GM19467 (cell line): ENCODE measurements around the gene GSTM2.

ENCODE experiments used
- ATAC-seq: cut with Tn5 transposase; IDR thresholded peaks from one replicate; pipeline ENCODE4 v1.9.1; 2021; ENCODE audit warnings: mild to moderate bottlenecking, moderate library complexity; ENCODE audit not compliant: unreplicated experiment

GSTM2 gene

GRCh38 chr1:109667452-109668122, at the start of gene GSTM2:
GSTM2 (plus strand) TSS chr1:109668057; CDS start chr1:109668116, 59 bp downstream.
- peak; percentile 88 for ATAC-seq

- no peak for ATAC-seq
Observed at GRCh38 chr1:109618661-109619575, 48.9 kb upstream of the GSTM2 start.

GRCh38 chr1:109619576-109620400, 48.1 kb upstream of the GSTM2 start, which contains the start of the genes AMPD2 and GNAT2:
AMPD2 (plus strand) TSS chr1:109619837; CDS start chr1:109621176, 1,339 bp downstream.
GNAT2 (minus strand) TSS chr1:109619616; CDS start chr1:109612870, 6,746 bp downstream.
- peak; percentile 45 for ATAC-seq

GRCh38 chr1:109620401-109620791, 47.5 kb upstream of the GSTM2 start:
- no peak for ATAC-seq

- peak; percentile 73 for ATAC-seq
Observed at GRCh38 chr1:109620841-109621286, 47.0 kb upstream of the GSTM2 start.

GRCh38 chr1:109621379-109622136, 46.3 kb upstream of the GSTM2 start:
- ATAC-seq = no peak

- no peak for ATAC-seq
Observed at GRCh38 chr1:109622137-109622892, 45.5 kb upstream of the GSTM2 start.

GRCh38 chr1:109622895-109623294, 45.0 kb upstream of the GSTM2 start:
- no peak for ATAC-seq

GRCh38 chr1:109623601-109624161, 44.2 kb upstream of the GSTM2 start:
- no peak for ATAC-seq

GRCh38 chr1:109624201-109625010, 43.5 kb upstream of the GSTM2 start:
- no peak for ATAC-seq

GRCh38 chr1:109625176-109625575, 42.7 kb upstream of the GSTM2 start:
- ATAC-seq = no peak

GRCh38 chr1:109625601-109626560, 42.0 kb upstream of the GSTM2 start:
- no peak for ATAC-seq

- no peak for ATAC-seq
Observed at GRCh38 chr1:109626682-109627408, 41.0 kb upstream of the GSTM2 start.

GRCh38 chr1:109627692-109628399, 40.0 kb upstream of the GSTM2 start:
- no peak for ATAC-seq

GRCh38 chr1:109628540-109629321, 39.1 kb upstream of the GSTM2 start:
- no peak for ATAC-seq
